ACHN (cell line): Measurements from ENCODE around the gene DISC1.

Experiments used
- DNase-seq: peaks from one replicate; pipeline ENCODE4 v3.0.0-alpha.2; 2015
- in situ Hi-C: cut with HindIII; loops from 2 replicates; pipeline ENCODE4 v1.10.0; 2017; ENCODE audit warnings: low sequenced_read_pairs, low pct_ligation_motif_present, low pct_unique_long_range_greater_than_20kb

DISC1 gene

DNA sequence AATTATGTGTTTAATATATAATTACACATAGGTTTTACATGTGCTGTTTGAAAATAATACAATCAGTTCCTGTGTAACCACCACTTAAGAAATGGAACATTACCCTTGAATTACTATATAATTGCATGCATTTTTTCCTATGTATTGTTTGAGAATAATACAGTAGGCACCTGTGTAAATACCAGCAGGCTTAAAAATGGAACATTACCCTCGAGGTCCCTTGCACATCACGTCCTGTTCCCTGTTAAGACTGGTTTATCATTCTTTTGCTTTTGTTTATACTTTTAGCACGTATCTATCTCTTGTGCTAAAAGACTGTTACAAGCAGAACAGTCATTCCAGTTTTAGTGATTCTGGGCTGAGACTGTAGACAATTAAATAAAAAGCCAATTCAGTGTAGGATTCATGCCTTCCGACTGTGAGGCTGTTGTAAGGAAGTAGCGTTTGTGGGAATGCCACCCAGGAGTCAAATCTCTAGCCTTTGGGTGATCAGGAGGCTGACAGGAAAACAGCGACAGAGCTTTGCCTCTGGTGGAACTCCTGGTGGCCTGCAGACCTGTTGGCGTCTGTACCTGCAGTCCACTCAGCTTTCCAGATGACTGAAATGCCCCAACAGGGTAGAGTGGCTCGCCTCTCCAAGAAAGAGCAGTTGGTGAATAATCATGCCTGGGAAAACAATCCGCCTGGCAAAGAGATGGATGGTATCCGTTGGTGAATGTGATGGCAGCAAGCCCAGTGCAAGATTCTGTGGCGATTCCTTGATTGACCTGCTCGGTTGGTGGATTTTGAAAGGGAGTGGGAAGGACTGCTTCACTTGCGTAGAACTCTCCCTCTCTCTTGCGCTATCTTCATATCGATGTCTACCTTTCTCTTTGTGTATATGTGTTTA lies 58.0 kb downstream of the DISC1 start:
- in situ Hi-C loops = no loop called here
- DNase-seq = no peak

DNA sequence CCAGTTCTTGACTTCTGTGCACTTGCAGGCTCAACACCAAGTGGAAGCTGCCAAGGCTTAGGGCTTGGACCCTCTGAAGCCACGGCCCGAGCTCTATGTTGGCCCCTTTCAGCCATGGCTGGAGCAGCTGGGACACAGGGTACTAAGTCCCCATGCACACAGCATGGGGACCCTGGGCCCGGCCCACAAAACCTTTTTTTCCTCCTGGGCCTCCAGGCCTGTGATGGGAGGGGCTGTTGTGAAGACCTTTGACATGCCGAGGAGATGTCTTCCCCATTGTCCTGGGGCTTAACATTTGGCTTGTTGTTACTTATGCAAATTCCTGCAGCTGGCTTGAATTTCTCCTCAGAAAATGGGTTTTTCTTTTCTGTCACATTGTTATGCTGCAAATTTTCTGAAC lies 59.8 kb downstream of the DISC1 start:
- no peak for DNase-seq
- in situ Hi-C loops = no loop called here

DNA sequence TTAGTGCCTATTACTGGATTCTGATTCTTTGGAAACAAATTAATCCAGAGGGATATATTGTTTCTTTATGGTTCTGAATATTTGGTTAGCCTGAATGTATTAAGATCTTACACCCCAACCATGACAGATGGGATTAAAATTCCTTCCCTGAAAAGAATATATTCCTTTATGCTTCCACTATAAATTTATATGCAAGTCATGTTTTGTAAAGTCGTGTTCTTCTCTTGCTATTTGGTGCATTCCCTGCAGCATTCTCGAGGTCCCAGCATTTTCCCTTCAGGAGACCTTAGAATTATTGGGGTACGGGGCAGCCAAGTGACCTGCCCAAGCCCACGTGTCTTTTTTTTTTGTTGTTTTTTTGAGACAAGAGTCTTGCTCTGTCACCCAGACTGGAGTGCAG lies 62.4 kb downstream of the DISC1 start:
- in situ Hi-C loops = no loop called here
- no peak for DNase-seq

DNA sequence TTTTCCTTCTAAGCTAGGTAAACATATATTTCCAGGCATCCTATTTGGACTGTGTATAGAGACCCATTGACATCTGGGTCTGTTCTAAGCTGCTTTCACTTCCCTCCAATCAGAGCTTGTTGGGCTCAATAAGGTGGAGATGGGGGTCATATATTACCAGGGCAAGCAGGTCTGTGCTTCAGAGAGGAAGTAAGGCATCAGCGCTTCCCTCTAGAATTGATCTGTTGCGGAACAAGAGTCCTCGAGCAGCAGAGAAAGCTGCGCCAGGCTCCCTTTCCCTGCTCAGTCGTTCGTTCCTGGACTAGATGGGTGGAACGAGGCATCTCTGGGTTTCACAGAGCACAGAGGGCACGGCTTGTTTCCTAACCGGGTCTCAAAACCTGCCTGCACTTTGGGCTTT lies 63.5 kb downstream of the DISC1 start:
- DNase-seq = no peak

DNA sequence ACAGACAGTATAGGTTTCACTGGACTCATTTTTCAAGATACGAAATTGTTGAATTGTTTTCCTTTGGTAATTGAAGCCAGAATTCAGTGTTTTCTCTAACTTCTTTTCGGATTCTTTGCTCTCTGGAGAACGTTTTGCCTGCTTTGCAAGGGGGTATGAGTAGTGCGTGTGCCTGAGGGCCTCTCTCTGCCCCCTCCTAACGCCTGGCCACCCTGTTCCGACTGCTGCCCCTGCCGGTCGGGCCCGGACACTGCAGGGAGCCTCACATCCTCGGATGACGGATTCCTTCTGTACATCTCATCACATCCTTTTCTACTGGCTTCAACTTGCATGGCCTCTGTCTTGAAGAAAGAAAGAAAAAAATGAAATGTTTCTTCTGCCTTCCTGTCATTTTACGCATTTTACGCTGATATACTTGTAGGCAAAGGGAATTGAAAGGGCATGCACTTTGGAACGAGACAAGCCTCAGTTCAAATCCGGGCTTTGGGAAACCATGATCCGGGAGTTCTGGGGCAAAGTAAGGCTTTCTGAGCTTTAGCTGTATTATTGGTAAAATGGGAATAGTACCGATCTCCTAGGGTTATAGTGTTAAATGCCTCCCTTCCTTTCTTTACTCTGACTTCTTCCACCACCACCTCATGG lies 65.1 kb downstream of the DISC1 start:
- in situ Hi-C loops = no loop called here
- DNase-seq = peak; percentile 62

More for the DNA sequence above, 63.5 kb downstream of the DISC1 start:
- in situ Hi-C loops = no loop called here

DNA sequence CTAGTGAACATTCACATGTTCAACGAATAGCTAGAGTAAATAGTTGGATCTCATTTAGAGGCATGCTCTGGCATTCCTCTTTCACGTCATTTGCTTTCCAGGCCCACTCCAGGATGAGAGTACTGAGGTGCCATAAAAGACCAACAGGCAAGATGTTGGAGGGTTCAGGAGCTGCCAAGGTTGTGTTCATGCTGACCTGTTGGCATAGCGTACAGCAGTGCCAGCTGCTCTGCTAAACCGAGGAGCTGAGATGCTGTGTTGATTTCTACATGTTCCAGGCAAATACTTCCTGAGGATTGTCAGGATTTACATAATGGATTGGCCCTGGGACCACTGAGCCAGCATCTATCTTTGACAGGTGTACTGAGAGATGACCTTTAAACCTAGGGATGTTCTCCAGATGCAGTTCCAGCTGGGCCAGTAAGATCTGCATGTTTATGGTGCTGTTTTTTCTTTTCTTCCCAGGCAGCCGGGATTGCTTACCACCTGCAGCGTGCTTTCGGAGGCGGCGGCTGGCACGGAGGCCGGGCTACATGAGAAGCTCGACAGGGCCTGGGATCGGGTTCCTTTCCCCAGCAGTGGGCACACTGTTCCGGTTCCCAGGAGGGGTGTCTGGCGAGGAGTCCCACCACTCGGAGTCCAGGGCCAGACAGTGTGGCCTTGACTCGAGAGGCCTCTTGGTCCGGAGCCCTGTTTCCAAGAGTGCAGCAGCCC lies 66.9 kb downstream of the DISC1 start:
- DNase-seq = no peak
- in situ Hi-C loops = no loop called here

DNA sequence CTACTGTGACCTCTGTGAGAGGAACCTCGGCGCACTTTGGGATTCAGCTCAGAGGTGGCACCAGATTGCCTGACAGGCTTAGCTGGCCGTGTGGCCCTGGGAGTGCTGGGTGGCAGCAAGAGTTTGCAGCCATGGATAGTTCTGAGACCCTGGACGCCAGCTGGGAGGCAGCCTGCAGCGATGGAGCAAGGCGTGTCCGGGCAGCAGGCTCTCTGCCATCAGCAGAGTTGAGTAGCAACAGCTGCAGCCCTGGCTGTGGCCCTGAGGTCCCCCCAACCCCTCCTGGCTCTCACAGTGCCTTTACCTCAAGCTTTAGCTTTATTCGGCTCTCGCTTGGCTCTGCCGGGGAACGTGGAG lies 67.5 kb downstream of the DISC1 start:
- DNase-seq = no peak
- in situ Hi-C loops = no loop called here

DNA sequence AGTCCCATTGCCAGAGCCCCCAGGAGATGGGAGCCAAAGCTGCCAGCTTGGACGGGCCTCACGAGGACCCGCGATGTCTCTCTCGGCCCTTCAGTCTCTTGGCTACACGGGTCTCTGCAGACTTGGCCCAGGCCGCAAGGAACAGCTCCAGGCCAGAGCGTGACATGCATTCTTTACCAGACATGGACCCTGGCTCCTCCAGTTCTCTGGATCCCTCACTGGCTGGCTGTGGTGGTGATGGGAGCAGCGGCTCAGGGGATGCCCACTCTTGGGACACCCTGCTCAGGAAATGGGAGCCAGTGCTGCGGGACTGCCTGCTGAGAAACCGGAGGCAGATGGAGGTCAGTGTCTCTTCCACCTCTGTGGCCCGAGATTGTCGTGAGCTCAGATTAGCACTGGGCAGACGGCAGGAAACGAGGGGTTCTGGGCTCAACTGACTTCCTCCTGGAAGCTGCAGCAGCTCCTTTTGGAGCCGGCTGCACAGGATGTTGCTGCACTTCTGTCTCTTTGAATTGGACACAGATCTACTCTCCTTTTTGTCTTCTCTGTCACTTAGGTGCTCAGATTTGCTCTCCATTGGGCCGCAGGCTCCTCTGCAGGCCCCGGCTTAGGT lies 68.0 kb downstream of the DISC1 start:
- in situ Hi-C loops = no loop called here
- no peak for DNase-seq

DNA sequence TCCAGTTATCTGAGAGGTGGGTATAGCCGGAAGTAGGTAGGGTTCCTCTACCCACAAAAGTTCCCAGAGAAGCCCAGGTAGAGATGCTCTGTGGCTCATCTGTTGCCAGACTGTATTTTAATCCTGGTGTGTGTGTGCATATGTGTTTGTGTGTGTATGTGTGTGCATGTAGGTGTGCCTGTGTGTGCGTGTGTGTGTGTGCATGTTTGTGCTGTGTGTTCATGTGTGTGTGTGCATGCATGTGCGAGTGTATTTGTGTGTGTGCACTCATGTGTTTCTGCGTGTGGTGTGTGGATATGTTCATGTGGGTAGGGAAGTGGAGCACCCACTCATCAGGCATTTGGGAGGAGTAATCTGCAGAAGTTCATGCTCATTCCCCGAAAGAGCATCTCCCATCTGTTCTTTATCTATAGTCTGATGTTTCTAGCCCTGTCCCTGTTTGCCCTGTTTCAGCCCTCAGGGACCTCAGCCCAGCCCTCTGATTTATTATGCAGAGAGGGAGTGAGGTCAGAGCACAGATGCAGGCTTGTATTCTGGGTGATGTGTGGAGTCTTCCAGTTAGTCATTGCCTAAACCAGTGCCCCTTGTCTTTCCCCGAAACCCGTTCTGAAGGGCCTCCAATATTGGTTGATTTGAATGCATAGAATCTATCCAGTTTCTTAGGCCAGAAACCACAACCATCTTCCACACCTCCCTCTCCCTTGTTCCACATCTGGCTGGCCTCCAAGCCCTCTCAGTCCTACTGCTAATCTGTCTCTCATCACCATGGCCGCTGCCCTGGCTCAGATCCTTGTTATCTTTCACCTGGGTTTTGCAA lies 69.1 kb downstream of the DISC1 start:
- DNase-seq = no peak
- in situ Hi-C loops = no loop called here

DNA sequence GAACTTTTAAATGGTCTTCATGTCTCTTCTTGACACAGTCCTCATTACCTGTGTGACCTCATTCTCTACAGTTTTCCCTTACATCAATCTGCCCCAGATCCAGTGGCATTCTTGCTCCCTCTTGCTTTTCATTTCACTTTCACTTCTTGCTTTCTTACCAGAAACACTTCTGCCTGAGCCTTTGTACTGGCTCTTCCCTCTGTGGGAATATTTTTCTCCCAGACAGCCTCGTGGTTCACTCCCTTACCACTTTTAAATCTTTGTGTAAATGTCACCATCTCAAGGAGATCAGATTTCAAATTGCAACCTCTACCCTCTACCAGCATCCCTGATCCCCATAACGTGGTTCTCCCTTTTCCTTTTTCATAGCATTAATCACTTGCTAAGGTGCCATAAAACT lies 73.2 kb downstream of the DISC1 start:
- DNase-seq = no peak
- in situ Hi-C loops = no loop called here

DNA sequence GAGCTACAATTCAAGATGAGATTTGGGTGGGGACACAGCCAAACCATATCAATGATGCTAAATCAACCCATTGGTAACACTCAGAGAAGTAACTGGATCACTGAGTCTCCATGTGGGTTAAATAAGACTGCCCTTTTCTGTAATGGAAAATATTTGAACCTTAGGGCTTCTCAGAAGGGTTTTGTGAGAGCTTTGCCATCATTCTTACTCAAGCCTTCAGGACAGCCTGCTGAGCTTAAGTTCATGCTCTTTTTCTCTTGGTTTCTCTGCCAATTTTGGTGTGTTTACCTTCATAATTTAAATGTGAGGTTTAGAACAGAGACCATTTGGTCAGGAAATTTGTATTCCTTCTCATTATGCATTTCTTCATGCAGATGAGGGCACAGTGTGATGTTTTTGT lies 74.7 kb downstream of the DISC1 start:
- in situ Hi-C loops = no loop called here
- no peak for DNase-seq

DNA sequence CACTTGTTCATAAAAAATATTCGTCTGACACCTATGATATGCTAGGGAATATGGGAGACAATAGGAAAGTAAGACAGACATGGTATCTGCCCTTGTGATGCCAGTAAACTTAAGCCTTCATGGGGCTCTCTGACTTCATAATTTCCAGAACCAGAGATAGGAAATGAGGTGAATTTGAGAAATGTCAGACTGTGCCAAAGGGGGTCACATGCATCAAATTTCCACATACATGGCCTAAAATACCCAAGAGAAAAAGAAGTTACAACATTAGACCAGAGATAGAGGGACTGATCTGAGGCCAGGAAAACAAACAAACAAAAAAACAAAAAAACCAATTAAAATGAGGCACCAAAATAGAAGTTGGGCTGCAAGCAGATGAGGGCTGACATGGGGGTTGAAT lies 75.7 kb downstream of the DISC1 start:
- in situ Hi-C loops = no loop called here

DNA sequence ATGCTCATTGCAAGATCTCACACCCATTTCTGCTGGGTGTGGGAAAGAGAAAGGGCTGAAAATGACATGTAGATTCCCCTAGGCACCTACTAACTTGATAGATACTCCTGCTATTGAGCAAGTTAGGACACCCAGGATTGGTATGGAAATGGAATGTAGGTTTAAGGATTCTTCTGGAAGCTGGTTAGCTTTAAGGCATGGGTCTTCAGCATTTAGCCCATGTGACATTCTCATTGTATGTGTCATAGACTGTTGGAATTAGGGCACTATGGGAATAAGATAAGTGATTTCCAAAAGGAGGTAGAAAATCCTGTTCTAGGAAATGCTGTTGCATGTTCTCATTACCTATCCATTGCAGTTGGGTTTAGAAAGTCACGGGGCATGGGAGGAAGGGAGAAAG lies 76.2 kb downstream of the DISC1 start:
- peak; percentile 33 for DNase-seq
- in situ Hi-C loops = no loop called here

More for the DNA sequence above, 75.7 kb downstream of the DISC1 start:
- no peak for DNase-seq

DNA sequence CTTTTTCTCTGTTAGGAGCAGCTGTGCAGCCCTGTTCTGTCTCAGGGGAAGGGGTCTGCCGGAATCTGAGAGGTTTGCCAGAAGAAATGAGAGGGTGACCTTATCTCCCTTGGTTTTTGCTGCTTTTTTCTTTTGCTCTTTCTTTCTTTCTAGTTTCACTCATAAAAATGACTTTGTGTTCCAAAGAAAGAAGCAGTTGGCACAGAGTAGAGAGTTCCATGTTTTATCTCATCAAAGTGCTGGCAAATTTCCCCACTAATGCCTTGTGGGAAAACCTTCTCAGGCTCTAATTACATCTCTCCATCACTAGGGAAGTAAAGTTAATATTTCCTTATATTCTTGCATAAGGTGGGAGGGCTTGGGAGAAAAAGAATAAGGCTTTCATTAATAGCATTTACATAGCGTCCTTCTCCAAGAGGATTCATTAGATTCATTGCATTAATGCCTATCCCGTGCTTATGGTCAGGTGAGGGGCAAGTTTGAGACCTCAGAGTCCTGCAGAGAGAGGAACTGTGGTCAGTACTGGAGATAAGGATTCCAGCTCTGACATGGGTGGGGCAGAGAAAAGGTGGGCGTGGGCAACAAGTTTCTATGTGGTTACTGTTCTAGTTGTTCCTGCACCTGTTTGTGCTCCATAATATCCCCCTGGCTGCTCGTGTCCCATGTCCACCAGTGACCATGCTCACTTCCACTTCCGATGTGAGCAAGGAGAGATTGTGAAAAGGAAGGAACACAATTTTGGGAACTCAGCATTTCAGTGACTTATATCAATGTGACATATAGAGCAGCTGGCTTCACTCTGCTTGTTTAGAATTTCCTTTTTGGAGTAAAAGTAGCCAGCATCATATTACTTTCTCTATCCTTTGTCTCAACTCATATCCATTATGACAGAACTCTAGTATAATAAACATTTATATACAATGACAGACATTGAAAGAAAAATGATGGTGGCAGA lies 79.5 kb downstream of the DISC1 start:
- in situ Hi-C loops = no loop called here
- DNase-seq = no peak

DNA sequence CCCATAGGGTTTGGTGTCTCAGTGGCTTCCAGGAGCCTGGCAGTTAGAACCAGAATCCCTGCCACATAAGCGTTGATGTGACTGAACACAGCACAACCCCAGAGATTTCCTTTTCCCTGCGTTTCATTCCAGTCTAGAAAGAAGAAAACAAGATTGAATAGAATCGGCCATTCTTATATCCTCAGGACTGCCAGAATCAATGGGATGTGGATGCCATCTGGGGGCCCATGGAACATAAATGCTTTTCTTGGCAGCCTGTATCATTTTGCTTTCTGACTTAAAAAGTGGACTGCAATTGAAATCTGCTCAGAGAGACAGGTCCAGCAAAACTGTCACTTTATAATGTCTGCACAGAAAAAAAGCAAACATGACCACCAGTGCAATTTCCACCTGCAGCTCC lies 80.3 kb downstream of the DISC1 start:
- DNase-seq = no peak
- in situ Hi-C loops = no loop called here

DNA sequence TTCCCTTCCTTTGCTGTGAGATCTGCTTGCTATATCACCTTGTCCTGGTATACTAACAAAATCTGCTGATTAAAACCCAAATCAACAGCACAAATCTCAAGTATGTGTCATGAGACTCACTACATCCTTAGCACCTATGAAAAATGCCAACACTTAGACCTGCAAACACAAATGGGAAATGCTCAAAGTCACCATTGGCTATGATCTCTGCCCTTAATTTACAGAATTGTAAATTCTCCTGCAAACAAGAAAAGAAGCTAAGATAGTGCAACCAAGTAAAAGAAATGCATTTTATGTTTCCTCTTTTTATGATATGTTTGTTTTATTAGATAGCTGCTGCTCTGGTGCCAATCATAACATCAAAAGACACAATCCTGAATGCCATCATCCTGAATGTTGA lies 80.8 kb downstream of the DISC1 start:
- DNase-seq = no peak
- in situ Hi-C loops = no loop called here

DNA sequence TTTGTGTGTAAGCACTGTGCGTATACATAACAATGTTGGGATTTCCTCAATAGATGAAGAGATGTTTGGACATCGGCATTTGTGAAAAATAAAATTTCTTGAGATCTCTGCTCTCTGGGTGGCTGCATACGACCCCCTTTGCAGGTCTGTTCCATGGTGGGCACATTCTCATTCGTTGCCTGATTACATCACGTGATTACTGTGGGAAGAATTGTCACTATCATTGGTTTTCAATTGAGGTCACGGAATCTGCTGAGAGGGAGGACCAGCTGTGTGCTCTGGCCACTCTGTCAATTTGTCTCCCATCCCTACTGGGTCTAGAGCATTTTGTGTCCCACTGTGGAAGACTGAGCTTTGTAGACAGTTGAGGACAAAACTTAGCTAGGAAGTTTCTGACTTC lies 81.8 kb downstream of the DISC1 start:
- no peak for DNase-seq
- in situ Hi-C loops = no loop called here
